Activated CD8-positive, alpha-beta memory T cell treated with anti-CD3 and anti-CD28 coated beads for 24 hours (primary cell): ENCODE data around the gene AQP5.

Experiments used
- DNase-seq: peaks from one replicate; pipeline ENCODE4 v3.0.0-alpha.2; 2020

Gene AQP5

DNA sequence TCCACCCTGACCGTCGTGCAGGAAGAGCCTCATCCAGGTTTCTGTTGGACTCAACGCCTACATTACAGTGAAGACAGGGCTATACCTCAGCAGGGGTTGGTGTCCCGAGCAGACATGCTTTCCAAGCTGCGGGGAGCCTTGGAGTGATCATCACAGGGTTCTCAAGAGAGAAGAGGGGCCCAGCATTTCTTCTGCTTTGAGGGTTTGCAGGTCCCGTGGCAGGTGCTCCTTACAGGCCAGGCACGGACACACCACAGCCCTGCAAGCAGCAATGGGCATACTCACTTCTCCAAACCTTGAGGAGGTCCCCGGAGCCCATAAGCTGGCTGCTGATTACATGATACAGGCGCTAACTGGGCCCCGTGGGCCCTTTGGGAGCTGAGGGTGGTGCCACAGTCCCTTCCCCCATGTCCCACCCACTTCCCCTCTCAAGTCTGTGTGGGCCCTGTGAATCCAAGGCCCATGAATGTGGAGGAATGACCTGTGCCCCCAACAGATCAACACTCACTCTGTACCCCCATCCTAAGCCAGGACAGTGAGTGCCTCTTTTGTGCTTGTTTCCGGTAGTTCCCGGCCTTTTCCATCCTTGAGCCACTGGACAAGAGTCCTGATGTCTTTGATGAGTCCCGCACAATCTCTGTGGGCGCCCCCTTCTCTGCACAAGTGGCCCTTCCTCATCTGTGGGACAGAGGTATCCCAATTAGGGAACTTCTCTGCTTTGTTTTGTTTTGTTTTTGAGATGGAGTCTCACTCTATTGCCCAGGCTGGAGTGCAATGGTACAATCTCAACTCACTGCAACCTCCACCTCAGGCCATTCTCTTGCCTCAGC, 10.0 kb upstream of the AQP5 start:
- no peak for DNase-seq

DNA sequence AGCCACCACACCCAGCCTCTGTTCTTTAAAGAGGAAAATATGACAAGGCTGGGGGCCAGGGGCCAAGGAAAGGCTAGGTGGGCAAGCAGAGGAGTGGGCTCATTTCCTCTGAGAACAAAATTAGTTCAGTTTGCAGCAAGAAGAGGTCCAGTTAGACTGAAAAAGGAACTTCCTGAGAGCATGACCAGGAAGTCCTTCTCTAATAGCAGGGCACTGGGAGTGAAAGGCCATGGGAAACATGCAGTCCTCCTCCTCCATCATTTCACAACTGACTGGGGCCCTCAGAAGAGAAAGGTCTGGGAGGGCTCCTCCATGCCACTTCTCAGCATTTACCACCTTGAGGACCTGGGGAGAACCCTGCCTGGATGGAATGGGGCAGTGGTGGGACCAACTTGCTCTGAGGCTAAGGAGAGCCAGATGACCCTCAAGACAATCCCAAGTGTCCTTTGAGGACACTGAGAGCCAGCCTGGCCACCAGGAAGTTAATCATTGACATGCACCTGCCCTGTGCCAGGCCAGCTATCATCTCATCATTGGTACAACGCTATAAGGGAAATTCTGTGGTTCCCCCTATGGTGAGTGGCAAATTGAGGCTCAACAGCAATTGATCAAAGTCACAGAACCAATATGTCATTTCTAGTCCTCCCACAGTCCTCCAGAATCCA, 9.1 kb upstream of the AQP5 start:
- no peak for DNase-seq

DNA sequence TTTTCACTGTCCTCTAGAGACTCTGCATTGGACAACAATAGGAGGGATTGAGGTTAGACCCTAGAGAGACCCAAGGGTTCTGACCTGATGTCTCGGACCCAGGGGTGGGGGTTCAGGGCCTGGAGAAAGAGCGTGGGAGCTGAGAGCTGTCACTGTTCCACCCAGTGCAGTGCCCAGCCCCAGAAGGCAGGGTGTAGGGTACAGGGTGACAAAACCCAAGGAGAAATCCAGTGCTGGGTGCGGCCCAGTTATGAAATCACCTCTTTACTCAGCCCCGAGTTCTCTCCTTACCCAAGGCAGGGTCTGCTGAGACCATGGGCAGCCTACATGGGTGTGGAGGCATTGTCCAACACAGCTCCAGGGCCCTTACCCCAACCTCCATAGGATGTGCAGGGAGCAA, 8.5 kb upstream of the AQP5 start:
- DNase-seq: no peak

DNA sequence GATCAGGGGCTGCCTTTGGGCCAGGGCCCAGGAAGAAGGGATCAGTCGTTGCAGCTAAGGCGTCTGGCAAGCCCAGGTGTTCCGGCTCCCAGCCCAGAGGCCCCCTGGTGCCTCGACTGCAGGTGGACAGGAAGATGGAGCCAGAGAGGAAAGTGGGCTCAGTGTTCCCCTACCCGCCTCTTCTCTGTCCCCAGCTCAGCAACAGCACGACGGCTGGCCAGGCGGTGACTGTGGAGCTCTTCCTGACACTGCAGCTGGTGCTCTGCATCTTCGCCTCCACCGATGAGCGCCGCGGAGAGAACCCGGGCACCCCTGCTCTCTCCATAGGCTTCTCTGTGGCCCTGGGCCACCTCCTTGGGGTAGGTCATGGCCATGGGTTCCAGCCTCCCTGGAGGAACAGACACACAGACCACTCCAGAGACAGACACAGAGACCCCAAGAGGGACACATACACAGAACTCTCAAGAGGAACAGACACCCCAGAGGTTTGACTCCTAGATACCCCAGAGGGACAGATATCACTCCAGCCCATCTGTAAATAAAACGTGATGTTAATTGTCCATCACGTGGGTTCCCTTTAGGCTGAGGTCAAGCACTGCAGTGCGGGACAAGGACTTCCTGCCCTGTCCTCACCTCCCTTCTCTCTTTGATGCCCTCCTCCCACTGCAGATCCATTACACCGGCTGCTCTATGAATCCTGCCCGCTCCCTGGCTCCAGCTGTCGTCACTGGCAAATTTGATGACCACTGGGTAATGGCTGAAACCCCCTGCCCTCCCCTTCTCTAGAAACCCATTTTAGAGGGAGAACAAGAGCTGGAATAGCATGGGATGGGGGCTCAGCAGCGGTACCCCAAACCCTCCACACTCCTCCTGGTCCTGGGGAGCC, 7.5 kb upstream of the AQP5 start:
- DNase-seq: no peak

DNA sequence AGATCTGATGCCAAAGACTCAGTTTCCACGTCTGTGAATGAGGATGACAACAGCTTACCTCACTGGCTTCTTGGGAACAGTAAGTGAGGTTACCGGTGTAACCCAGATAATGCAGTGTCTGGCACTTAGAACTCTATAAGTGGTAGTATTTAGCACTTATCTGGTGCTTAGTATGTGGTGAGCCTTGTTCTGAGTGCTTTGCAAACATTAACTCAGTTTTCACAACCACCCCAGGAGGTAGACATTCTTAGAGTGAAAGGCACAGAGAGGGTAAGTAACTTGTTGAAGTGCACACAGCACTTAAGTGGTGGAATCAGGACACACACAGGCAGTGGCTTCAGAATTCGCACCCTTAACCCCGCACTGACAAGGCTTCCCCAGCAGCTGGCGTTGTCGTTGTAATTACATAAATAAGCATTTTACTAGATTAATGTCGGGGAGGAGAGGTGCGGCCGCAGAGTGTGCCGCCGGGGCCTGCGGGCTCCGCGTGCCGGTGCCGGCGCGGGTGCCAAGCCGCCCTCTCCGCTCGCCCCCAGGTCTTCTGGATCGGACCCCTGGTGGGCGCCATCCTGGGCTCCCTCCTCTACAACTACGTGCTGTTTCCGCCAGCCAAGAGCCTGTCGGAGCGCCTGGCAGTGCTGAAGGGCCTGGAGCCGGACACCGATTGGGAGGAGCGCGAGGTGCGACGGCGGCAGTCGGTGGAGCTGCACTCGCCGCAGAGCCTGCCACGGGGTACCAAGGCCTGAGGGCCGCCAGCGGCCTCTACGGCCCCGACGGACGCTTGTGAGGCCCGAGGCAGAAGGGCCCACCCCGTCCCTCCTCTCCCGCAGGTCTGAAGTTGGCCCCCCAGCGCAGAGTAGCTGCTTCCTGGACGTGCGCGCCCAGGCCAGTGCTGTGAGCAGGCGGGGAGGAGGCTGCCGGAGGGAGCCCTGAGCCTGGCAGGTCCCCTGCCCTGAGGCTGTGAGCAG, 6.5 kb upstream of the AQP5 start:
- no peak for DNase-seq

DNA sequence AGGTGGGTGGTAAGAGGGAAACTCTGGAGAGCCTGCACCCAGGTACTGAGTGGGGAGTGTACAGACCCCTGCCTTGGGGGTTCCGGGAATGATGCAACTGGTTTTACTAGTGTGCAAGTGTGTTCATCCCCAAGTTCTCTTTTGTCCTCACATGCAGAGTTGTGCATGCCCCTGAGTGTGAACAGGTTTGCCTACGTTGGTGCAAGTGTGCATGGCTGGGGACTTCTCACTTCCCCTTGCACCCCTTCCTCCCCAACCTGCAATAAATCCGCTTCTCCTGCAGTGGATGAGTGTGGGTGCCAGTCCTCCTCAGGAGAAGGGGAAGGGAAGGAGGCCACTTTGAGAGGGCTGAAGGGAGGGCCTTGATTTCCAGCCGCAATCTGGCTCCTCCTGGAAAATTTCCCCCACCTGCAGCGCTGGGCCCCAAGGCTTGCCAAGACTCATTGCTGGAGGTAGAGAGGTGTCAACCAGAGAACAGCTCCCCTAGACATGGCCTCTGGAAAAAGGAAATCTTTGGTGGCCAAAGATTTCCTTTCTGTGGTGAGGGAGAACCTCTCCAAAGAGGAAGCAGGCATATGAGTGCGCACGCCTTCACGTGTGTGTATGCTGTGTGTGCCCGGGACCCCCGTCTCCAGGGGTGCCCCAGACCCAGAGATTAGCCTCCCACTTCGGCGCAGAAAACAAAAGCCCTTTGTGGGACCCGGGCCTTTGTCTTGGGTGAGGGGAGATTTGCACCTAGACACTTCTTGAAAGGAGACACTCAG, 5.6 kb upstream of the AQP5 start:
- DNase-seq: no peak

DNA sequence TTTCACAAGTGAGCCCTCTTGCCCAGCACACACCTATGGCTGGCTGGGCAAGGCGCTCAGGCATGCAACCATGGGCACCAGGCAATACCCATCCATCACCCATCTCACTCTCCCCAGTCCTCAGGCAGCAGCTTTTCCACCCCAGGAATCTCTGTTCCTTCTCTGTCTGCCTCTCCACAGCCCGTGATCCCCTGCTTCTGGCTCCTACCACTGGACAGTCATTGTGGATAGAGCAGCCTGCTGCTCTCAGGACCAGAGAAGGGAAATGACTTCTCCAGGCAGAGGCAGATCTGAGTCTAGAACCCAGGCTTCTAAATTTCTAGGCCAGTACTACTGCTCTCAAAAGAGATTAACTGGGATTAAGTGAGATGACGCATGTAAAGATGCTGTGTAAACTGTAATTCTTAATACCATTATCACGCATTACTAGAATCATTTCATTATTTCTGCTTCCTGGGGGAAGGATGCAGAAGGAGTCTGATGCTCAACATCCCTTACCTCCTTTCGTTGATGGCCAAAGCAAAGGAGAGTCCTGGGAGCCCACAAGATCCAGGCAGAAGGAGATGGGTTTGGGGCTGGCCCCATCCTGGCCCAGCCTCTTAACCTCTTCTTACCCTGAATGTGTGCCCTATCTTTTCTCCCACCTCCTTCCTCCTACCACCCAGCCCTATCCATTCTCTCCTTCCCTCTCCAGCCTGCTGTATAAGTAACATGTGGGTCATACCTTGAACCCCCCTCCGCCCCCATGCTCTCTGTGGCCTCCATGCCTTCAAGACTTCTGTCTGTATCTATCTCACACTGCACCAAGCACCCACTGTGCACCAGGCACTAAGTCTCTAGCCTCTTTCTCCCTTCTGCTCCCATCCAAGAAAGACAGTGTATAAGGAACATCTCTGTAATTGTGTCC, 4.8 kb upstream of the AQP5 start:
- no peak for DNase-seq

DNA sequence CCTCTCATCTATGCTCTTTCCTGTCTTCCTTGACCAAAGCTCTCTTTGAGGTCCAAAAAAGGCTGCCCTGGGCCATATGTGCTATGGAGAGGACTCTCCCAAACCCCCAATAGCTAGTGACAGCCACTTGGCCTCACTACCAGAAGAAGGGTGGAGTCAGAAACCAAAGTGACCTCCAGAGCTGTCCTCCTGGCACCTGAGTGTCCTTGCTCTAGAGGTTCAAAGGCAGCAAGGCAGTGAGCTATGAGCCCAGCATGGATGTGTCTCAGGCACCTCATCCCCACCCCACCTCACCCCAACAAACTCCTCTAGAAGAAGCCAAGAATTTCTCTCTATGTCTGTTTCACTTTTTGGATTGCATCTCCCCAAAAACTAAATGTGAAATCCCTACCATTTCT, 4.1 kb upstream of the AQP5 start:
- no peak for DNase-seq

DNA sequence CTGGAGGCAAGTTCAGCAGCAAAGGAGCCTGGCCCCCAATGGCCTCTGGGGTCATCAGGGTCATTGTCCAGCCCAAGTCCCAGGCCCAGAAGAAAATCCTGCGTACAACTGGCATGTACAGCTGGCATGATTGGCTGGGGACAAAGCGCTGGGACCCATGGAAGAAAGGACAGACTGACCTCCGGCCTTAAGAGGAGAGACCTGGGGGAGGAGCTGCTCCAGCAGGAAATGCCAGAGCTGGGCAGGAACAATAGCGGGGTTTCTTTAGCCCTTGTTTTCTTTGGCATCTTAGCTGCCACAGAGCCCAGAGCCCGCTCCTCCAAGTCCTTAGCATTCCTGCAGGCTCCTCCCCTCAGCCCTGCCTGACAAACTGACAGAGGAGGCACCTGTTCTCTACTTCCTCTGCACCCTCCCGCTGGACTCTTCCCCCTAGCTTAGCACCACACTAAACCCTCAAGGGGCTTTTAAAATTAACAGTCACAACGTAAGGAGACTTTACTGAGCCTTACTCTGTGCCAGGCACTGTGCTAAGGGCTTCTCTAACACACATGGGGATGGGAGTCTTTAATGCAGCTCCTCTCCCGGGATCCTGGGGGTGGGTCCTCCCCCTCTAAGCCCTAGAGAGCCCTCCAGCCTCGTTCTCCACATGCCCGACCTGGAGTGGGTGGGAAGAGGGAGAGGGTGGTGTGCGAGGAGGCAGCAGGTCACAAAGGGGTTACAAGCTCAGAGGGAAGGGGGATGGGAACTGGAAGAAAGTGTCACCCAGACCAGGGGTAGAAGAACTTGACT, 1.8 kb upstream of the AQP5 start:
- DNase-seq: no peak

DNA sequence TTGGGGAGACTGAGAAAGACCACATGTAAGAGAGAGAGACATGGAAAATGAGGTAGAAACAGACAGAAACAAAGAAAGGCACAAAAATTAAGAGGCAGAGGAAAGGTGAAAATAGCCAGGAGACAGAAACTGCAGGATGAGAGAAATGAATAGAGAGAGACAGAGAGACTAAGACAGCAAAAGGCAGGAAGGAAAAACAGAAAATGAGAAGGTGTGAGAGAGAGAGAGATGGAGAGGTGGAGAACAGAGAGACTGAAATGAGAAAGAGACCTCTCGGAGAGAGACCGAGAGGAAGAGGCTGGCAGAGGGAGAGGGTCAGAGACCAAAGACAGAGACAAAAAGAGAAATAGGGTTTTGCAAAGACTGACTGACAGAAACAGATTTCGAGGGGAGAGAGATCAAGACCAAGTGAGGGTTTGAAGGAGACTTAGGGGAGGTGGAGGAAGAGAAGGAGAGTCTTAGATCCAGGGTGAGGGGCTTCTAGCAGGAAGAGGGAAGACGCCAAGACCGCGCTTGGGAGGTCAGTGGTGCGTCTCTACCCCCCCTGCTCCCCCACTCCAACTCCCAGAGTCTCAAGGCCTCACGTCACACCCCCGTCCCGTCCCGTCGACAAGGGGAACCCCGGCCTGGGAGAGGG, 1.1 kb upstream of the AQP5 start:
- no peak for DNase-seq

DNA sequence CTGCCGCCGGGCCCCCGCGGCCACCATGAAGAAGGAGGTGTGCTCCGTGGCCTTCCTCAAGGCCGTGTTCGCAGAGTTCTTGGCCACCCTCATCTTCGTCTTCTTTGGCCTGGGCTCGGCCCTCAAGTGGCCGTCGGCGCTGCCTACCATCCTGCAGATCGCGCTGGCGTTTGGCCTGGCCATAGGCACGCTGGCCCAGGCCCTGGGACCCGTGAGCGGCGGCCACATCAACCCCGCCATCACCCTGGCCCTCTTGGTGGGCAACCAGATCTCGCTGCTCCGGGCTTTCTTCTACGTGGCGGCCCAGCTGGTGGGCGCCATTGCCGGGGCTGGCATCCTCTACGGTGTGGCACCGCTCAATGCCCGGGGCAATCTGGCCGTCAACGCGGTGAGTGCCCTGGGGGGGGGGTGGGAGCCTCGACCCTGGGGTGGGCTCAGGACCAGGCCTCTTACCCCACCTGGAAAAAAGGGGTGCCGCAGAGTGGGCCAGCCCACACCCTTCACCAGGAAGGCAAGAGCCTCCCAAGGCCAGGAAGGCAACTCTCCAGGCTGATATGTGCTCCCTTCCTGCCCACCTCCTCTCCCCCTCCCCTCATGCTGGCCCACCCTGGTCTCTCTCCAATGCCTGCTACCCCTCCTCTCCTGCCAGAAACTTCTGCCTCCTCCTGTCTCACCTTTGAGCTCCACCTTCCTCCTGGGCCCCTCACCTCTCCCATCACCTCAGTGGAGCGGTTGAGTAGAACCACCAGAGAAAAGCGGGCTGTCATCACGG, 507 bp downstream of the AQP5 start:
- no peak for DNase-seq

DNA sequence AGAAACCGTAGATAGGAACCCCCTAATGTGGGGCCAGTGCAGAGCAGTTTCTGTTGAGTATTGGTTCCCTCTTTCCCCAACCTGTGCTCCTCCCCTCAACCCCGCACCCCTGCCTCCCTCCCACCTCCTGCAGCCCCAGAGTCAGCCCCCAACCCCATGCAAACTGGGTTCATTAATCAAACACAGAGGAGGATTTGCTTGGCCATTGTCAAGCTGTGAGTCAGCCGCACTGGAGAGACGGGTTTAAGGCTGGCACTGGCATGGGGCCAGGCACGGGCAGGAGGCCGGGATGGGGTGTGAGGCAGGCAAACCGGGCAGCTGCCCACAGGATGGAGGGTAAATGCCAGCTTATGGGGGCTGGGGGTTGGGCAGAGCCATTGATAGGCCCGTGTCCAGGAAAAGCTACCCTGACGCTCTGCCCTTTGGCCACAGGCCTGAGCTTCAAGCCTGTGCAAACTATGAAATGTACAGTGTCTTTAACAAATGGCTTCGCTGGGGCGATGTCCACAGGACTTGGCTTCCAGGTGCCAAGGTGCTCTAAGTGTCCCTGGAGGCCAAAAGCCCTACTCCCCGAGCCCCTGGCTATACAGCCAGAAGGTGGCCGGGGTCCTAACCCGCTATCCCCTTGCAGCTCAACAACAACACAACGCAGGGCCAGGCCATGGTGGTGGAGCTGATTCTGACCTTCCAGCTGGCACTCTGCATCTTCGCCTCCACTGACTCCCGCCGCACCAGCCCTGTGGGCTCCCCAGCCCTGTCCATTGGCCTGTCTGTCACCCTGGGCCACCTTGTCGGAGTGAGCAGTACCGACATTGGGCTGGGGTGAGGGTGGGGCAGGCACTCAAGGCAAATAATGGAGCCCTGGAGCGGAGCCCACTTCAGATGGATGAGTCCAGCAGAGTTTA, 1.4 kb downstream of the AQP5 start:
- no peak for DNase-seq

DNA sequence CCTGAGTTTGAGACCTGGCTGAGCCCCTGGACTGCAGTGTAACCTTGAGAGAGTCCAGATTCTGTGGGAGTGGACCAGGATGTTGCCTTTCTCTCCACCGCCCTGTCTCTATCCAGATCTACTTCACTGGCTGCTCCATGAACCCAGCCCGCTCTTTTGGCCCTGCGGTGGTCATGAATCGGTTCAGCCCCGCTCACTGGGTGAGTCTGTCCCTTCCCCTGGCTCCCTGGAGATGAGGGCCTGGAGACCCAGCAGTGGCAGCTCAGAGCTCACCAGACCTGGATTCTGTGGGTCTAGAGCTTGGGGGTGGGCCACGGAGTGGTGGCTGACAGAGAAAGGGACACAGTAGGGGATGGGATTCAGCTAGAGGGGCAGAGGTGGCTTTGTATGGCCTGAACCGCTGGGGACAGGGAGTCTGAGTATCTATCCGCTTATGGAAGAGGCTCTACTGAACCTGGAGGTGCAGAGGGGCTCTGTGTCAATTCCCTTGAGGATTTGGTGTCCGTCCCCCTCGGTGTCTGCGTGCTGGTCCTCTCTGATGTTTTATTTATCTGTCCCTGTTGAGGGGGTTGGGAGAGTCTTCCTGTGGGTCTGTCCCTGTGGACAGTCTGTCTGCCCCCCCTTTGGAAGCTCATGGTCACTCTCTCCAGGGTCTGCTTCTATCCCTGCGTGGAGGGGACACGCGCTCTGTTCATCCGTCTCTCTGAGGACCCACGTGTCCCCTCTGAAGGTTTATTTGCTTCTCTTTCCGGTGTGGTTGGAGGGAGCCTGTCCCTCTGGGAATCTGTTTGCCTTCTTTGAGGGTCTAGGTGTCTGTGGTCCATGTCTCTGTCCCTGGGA, 2.5 kb downstream of the AQP5 start:
- DNase-seq: no peak

DNA sequence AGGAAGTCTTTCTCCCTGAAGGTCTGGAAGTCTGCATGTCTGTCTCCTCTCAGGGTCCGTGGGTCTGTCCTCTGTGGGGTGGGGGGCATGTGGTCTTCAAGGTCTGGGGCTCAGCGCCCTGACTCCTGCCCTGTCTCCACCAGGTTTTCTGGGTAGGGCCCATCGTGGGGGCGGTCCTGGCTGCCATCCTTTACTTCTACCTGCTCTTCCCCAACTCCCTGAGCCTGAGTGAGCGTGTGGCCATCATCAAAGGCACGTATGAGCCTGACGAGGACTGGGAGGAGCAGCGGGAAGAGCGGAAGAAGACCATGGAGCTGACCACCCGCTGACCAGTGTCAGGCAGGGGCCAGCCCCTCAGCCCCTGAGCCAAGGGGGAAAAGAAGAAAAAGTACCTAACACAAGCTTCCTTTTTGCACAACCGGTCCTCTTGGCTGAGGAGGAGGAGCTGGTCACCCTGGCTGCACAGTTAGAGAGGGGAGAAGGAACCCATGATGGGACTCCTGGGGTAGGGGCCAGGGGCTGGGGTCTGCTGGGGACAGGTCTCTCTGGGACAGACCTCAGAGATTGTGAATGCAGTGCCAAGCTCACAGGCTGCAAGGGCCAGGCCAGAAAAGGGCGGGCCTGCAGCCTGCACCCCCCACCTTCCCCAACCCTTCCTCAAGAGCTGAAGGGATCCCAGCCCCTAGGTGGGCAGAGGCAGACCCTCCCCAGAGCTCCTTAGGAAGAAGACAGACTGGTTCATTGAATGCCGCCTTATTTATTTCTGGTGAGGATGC, 3.4 kb downstream of the AQP5 start:
- no peak for DNase-seq

DNA sequence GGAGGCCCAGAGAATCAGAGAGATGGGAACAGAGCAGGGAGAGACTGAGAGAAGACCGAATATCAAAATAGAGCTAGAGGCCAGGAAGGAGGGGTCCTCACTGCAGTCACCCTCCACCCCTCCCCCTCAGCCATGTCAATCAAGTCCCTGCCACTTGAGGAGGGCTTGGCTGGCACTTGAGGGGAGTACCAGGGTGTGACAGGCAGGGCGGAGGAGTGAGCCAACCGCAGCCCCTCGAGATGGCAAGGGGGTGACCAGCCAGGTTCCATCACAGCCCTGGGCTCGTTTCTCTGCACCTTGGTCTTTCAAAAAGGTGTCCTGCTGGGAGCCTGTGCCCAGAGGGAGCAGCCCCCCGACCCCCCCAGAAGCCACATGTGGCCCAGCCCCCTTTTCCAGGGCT, 4.2 kb downstream of the AQP5 start:
- no peak for DNase-seq
